A549 (cell line): ENCODE data around the gene COX5A. TPM values are rescaled to one million over a fixed set of nuclear protein-coding genes. Genes with fewer than 3 reads are reported as not detected.

ENCODE experiments used
- ATAC-seq, 2 experiments: fragments of 200-7000 bp in 1 of 2; fragments of >200 bp in 1 of 2; cut with Nextera tagmentation in 1 of 2; cut with Tn5 transposase in 1 of 2; 3 replicates each; pipeline versions ENCODE4 v1.8.0 to v1.9.1; 2018 to 2020; ENCODE audit warnings: mild to moderate bottlenecking in 1 of 2, moderate library complexity in 1 of 2
- CTCF ChIA-PET: fragments of 300-600 bp; sonication (Branson Sonifier 250); formaldehyde crosslinking; extraction: SDS; loops from one replicate; lab custom pipeline; 2021; ENCODE audit warnings: antibody characterized with exemption, inconsistent platforms; lab: Yijun Ruan, JAX
- POLR2A ChIA-PET: fragments of 350-600 bp; formaldehyde crosslinking; extraction: SDS; loops from one replicate; lab custom pipeline; 2021; ENCODE audit warnings: antibody characterized with exemption, inconsistent platforms; lab: Yijun Ruan, JAX
- DNase-seq, 2 experiments: peaks; one replicate each; pipeline versions ENCODE4 v3.0.0 to v3.0.0-alpha.2; 2011 to 2016; ENCODE audit warnings: low read depth in 1 of 2, low spot score in 1 of 2
- FAIRE-seq: peaks from 2 replicates; lab custom pipeline; 2011; peaks lifted over from hg19 to GRCh38; lab: Jason Lieb, UNC
- H3K27ac ChIP-seq, 2 experiments: fragments of >200 bp; sonication (Bioruptor Twin); formaldehyde crosslinking; 3 replicates each; pipeline ENCODE4 v1.5.1; 2016 to 2017
- H3K4me1 ChIP-seq: fragments of >200 bp; sonication (Bioruptor Twin); formaldehyde crosslinking; 3 replicates; pipeline ENCODE4 v1.6.1; 2016
- H3K4me2 ChIP-seq: fragments of >200 bp; sonication (Bioruptor Twin); formaldehyde crosslinking; 3 replicates; pipeline ENCODE4 v1.6.1; 2016
- H3K4me3 ChIP-seq: fragments of >200 bp; sonication (Bioruptor Twin); formaldehyde crosslinking; 3 replicates; pipeline ENCODE4 v1.5.1; 2016
- H3K9me3 ChIP-seq: fragments of >200 bp; sonication (Bioruptor Twin); formaldehyde crosslinking; 3 replicates; pipeline ENCODE4 v1.6.1; 2016
- CHD2 ChIP-seq: fragments of 150-350 bp; IDR thresholded peaks from 2 replicates; pipeline ENCODE4 v1.6.1; 2014; ENCODE audit warnings: low read length; ENCODE audit not compliant: partially characterized antibody
- EP300 ChIP-seq, 2 experiments: fragments of >200 bp; sonication (Bioruptor Twin); formaldehyde crosslinking; IDR thresholded peaks; 2 replicates in 1 of 2; 3 replicates in 1 of 2; pipeline ENCODE4 v1.6.1; 2016 to 2017
- FOXS1 ChIP-seq: fragments of 250-450 bp; sonication (Bioruptor Pico); IDR thresholded peaks from 2 replicates; pipeline ENCODE4 v1.5.0; 2020; ENCODE audit warnings: mild to moderate bottlenecking, moderate library complexity
- HDAC2 ChIP-seq: fragments of 200-600 bp; sonication (generic); IDR thresholded peaks from 2 replicates; pipeline ENCODE4 v1.6.1; 2016
- HMGXB4 ChIP-seq: fragments of 250-450 bp; sonication (Bioruptor Pico); IDR thresholded peaks from 2 replicates; pipeline ENCODE4 v1.5.0; 2021; ENCODE audit warnings: mild to moderate bottlenecking, moderate library complexity, borderline replicate concordance
- HOXA7 ChIP-seq: fragments of 250-450 bp; sonication (Bioruptor Pico); IDR thresholded peaks from 2 replicates; pipeline ENCODE4 v1.5.0; 2020; ENCODE audit warnings: mild to moderate bottlenecking, moderate library complexity
- JUNB ChIP-seq: fragments of >200 bp; sonication (Bioruptor Twin); formaldehyde crosslinking; IDR thresholded peaks from 2 replicates; pipeline ENCODE4 v1.6.1; 2016
- MAFK ChIP-seq: fragments of 450-650 bp; IDR thresholded peaks from 2 replicates; pipeline ENCODE4 v1.6.1; 2014; ENCODE audit not compliant: partially characterized antibody
- MAZ ChIP-seq: fragments of 150-350 bp; IDR thresholded peaks from 2 replicates; pipeline ENCODE4 v1.6.1; 2014; ENCODE audit warnings: antibody characterized with exemption, low read depth, low read length, borderline replicate concordance
- NFE2L2 ChIP-seq: fragments of 150-350 bp; conservative IDR thresholded peaks from 2 replicates; pipeline ENCODE4 v1.6.1; 2014; ENCODE audit warnings: low read length
- POLR2AphosphoS2 ChIP-seq: conservative IDR thresholded peaks from 2 replicates; pipeline ENCODE4 v1.6.1; 2012; ENCODE audit warnings: low read length, improper control_type of control experiment, inconsistent platforms
- RCOR1 ChIP-seq: fragments of 150-350 bp; IDR thresholded peaks from 2 replicates; pipeline ENCODE4 v1.6.1; 2014; ENCODE audit warnings: antibody characterized with exemption, low read length, low read depth
- SMC3 ChIP-seq: fragments of >200 bp; sonication (Bioruptor Twin); formaldehyde crosslinking; IDR thresholded peaks from 3 replicates; pipeline ENCODE4 v1.6.1; 2018; ENCODE audit warnings: inconsistent platforms
- TP53 ChIP-seq: fragments of 250-450 bp; sonication (Bioruptor Pico); IDR thresholded peaks from 2 replicates; pipeline ENCODE4 v1.5.0; 2021; ENCODE audit warnings: mild to moderate bottlenecking, moderate library complexity
- WGBS: methylation state at CpG from one replicate; pipeline ENCODE4 v1.1.6; 2017; ENCODE audit errors: missing lambda C conversion rate; 5-methylcytosine and 5-hydroxymethylcytosine counted together
- polyA plus RNA-seq, 4 experiments: library from polyadenylated mRNA; depleted of rRNA in 3 of 4; stranded (reverse); fragments of >200 nt; fragmentation: RNase III in 1 of 4; extraction: RNeasy Plus Mini Kit Qiagen cat#74134 plus additional on column Dnase treatment in 1 of 4; gene quantifications; 2 replicates in 3 of 4; 3 replicates in 1 of 4; pipeline ENCODE4 v1.2.3, GENCODE V29; 2011 to 2017
- TF ChIP-seq, protein P1 (sequence below): fragments of >200 bp; sonication (Bioruptor Twin); formaldehyde crosslinking; IDR thresholded peaks from 3 replicates; pipeline ENCODE4 v1.6.1; 2016
- TF ChIP-seq, protein P2 (sequence below): IDR thresholded peaks from 2 replicates; pipeline ENCODE4 v1.6.1; 2012

The COX5A gene
- polyA plus RNA-seq, 2 of the 4 experiments (the other 2 are of a cell fraction): 328 to 478 TPM

- WGBS: 71% methylated on average over 3 of the region's 3 CpGs
- no peak overlapping the region for H3K4me3 ChIP-seq
- no peak for DNase-seq
- H3K4me2 ChIP-seq: no peak overlapping the region
- ChIA-PET POLR2A (interaction anchor here (0.7 to 1.2 kb wide), 2 partner anchors 15 to 48 kb away, joined by 3 read pairs; no protein-coding TSS in a partner anchor), CTCF (interaction anchor here (9.2 kb wide), 1 partner anchor 9 kb away, joined by 92 read pairs; no protein-coding TSS in a partner anchor)
- no peak for ATAC-seq
- no peak for FAIRE-seq
- H3K27ac ChIP-seq: no peak overlapping the region
- TF ChIP-seq HMGXB4 (no peak), TP53 (no peak), NFE2L2 (no peak), HDAC2 (no peak), POLR2AphosphoS2 (no peak)
- TF ChIP-seq, protein P1, sequence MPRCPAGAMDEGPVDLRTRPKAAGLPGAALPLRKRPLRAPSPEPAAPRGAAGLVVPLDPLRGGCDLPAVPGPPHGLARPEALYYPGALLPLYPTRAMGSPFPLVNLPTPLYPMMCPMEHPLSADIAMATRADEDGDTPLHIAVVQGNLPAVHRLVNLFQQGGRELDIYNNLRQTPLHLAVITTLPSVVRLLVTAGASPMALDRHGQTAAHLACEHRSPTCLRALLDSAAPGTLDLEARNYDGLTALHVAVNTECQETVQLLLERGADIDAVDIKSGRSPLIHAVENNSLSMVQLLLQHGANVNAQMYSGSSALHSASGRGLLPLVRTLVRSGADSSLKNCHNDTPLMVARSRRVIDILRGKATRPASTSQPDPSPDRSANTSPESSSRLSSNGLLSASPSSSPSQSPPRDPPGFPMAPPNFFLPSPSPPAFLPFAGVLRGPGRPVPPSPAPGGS: no peak
- peaks cover 9% of the 10 kb centered on the region; the same call in 1 of the 3 replicates for H3K4me1 ChIP-seq
- H3K9me3 ChIP-seq: no peaks in the 10 kb centered on the region
Measured at GRCh38 chr15:74892313-74892712, 45.6 kb downstream of the COX5A start.

DNA sequence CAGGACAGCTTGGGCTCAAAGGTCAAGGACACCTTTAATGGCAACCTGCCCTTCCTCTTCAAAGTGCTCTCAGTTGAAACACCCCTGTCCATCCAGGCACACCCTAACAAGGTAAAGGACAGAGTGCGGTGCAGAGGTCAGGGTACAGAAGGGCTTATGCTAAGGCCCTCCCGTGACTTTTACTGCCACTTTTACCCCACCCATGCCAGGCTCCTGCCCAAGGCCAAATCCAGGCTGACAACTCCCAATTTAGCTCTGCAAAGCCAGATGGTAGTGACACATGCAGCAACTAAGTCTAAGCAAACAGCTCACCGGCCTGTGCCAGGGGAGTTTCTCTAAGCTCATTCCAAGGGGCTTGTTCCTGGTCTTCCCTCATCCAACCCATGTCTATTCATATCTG lies 46.4 kb downstream of the COX5A start:
- Histone ChIP-seq H3K4me1 (peaks cover 9% of the 10 kb centered on the region; the same call in 1 of the 3 replicates), H3K27ac (no peak overlapping the region), H3K4me3 (no peak overlapping the region), H3K9me3 (no peaks in the 10 kb centered on the region), H3K4me2 (no peak overlapping the region)
- WGBS: 87% methylated on average over 3 of the region's 3 CpGs
- FAIRE-seq (no peak), ATAC-seq (no peak), DNase-seq (no peak)
- TF ChIP-seq CHD2 (no peak), MAZ (no peak), MAFK (no peak), EP300 (IDR thresholded peaks at IDR 0.05) (no peak), SMC3 (no peak)
- CTCF ChIA-PET: interaction anchor here (0.7 to 9.2 kb wide), 2 partner anchors 9 to 36 kb away, joined by 4 to 92 read pairs; no protein-coding TSS in a partner anchor
- POLR2A ChIA-PET: no interaction called here

GRCh38 chr15:74890665-74890960 lies 47.3 kb downstream of the COX5A start:
- TF ChIP-seq RCOR1 (no peak), FOXS1 (no peak), HOXA7 (no peak), JUNB (no peak)
- TF ChIP-seq, protein P2, sequence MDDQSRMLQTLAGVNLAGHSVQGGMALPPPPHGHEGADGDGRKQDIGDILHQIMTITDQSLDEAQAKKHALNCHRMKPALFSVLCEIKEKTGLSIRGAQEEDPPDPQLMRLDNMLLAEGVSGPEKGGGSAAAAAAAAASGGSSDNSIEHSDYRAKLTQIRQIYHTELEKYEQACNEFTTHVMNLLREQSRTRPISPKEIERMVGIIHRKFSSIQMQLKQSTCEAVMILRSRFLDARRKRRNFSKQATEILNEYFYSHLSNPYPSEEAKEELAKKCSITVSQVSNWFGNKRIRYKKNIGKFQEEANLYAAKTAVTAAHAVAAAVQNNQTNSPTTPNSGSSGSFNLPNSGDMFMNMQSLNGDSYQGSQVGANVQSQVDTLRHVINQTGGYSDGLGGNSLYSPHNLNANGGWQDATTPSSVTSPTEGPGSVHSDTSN: no peak
- Histone ChIP-seq H3K4me1 (peaks cover 9% of the 10 kb centered on the region; the same call in 1 of the 3 replicates), H3K4me3 (peak overlapping the region; percentile 63), H3K4me2 (peak overlapping the region; percentile 80), H3K9me3 (no peaks in the 10 kb centered on the region), H3K27ac (peak overlapping the region; percentile 78 to 90)
- no peak for FAIRE-seq
- ATAC-seq: no peak
- 0% methylated on average over 1 of the region's 1 CpG for WGBS
- DNase-seq: no peak
- POLR2A ChIA-PET: interaction anchor here (0.9 to 1.8 kb wide), 3 partner anchors 10 to 47 kb away, joined by 3 to 15 read pairs (median 11); partner anchors contain the start of genes COX5A and FAM219B
- CTCF ChIA-PET: interaction anchor here (1.0 to 9.2 kb wide), 3 partner anchors 10 to 121 kb away, joined by 3 to 92 read pairs (median 4); partner anchors contain the start of gene FAM219B
